ENCODE measurements around the gene JAK1.

JAK1 gene

GRCh38 chr1:64917328-64917861, 49.0 kb downstream of the JAK1 start:
- TF ChIP-seq TEAD4 (IDR thresholded peaks at IDR 0.05), result peak; percentile 94
- peak; percentile 89 for TF ChIP-seq NFIC (IDR thresholded peaks at IDR 0.05)
- peak; percentile 62; the same call in 1 of the 2 replicates for TF ChIP-seq FOXM1 (IDR thresholded peaks at IDR 0.05; ENCODE audit: borderline replicate concordance, low read depth)
- peak; percentile 65 for TF ChIP-seq MAX (IDR thresholded peaks at IDR 0.05)
- no peak for TF ChIP-seq RAD21 (IDR thresholded peaks at IDR 0.05; ENCODE audit: low read depth)
- no peak for TF ChIP-seq ZBTB7A (IDR thresholded peaks at IDR 0.05; ENCODE audit: low read depth)
- no peak for TF ChIP-seq REST (IDR thresholded peaks at IDR 0.05; ENCODE audit: low read depth)
- TF ChIP-seq TAF1 (IDR thresholded peaks at IDR 0.05; ENCODE audit: low read depth), result no peak
- peak; percentile 85 for TF ChIP-seq TCF12 (IDR thresholded peaks at IDR 0.05; ENCODE audit: low read depth)
- no peak for TF ChIP-seq CREB1 (IDR thresholded peaks at IDR 0.05; ENCODE audit: low read depth)
- TF ChIP-seq YY1 (IDR thresholded peaks at IDR 0.05; ENCODE audit: low read depth), result 0 out of 2 replicates have a peak, but pooled peaks have one; percentile 12
- TF ChIP-seq USF1 (IDR thresholded peaks at IDR 0.05), result no peak
- TF ChIP-seq EGR1 (IDR thresholded peaks at IDR 0.05), result no peak
- peak; percentile 77 for TF ChIP-seq CEBPB (IDR thresholded peaks at IDR 0.05)
- TF ChIP-seq EP300 (IDR thresholded peaks at IDR 0.05; ENCODE audit: borderline replicate concordance), result peak; percentile 87

GRCh38 chr1:64915381-64916274, 50.7 kb downstream of the JAK1 start:
- TF ChIP-seq MAX (IDR thresholded peaks at IDR 0.05) (no peak), TAF1 (IDR thresholded peaks at IDR 0.05; ENCODE audit: low read depth) (no peak), CREB1 (IDR thresholded peaks at IDR 0.05; ENCODE audit: low read depth) (no peak), ZBTB7A (IDR thresholded peaks at IDR 0.05; ENCODE audit: low read depth) (no peak), CEBPB (IDR thresholded peaks at IDR 0.05) (no peak), RAD21 (IDR thresholded peaks at IDR 0.05; ENCODE audit: low read depth) (no peak), USF1 (IDR thresholded peaks at IDR 0.05) (no peak)

GRCh38 chr1:64913361-64914015, 52.9 kb downstream of the JAK1 start:
- no peak for TF ChIP-seq ZBTB7A (IDR thresholded peaks at IDR 0.05; ENCODE audit: low read depth)

- TF ChIP-seq USF1 (IDR thresholded peaks at IDR 0.05) (no peak), ZBTB7A (IDR thresholded peaks at IDR 0.05; ENCODE audit: low read depth) (no peak), TEAD4 (IDR thresholded peaks at IDR 0.05) (no peak), TCF12 (IDR thresholded peaks at IDR 0.05; ENCODE audit: low read depth) (no peak), RAD21 (IDR thresholded peaks at IDR 0.05; ENCODE audit: low read depth) (no peak), YY1 (IDR thresholded peaks at IDR 0.05; ENCODE audit: low read depth) (no peak), CEBPB (IDR thresholded peaks at IDR 0.05) (no peak)
These were observed 54.2 kb downstream of the JAK1 start for GRCh38 chr1:64912191-64912590.

GRCh38 chr1:64911326-64911725, 55.0 kb downstream of the JAK1 start:
- TF ChIP-seq EGR1 (IDR thresholded peaks at IDR 0.05), result no peak
- no peak for TF ChIP-seq YY1 (IDR thresholded peaks at IDR 0.05; ENCODE audit: low read depth)
- no peak for TF ChIP-seq TCF12 (IDR thresholded peaks at IDR 0.05; ENCODE audit: low read depth)
- no peak for TF ChIP-seq NFIC (IDR thresholded peaks at IDR 0.05)

- TF ChIP-seq EGR1 (IDR thresholded peaks at IDR 0.05) (no peak), YY1 (IDR thresholded peaks at IDR 0.05; ENCODE audit: low read depth) (no peak), REST (IDR thresholded peaks at IDR 0.05; ENCODE audit: low read depth) (no peak)
These were observed 57.3 kb downstream of the JAK1 start for GRCh38 chr1:64909031-64909430.

All from Ishikawa (cell line).